Progenitor cell of endocrine pancreas (in vitro differentiated cells): ENCODE data around the gene GSTO2. TPM values are rescaled to one million over a fixed set of nuclear protein-coding genes. Genes with fewer than 3 reads are reported as not detected.

Experiments
- DNase-seq: peaks from one replicate; pipeline ENCODE4 v3.0.0; 2021; ENCODE audit warnings: low spot score; ENCODE audit not compliant: unreplicated experiment
- H3K27ac Mint-ChIP-seq: 2 replicates; pipeline ENCODE4 v1.8.0; 2021; ENCODE audit warnings: mild to moderate bottlenecking, moderate library complexity, mixed read lengths
- H3K27me3 Mint-ChIP-seq: 2 replicates; pipeline ENCODE4 v1.8.0; 2021; ENCODE audit warnings: mixed read lengths
- H3K36me3 Mint-ChIP-seq: 2 replicates; pipeline ENCODE4 v1.8.0; 2022; ENCODE audit warnings: mixed read lengths; ENCODE audit not compliant: insufficient read depth
- H3K4me1 Mint-ChIP-seq: 2 replicates; pipeline ENCODE4 v1.8.0; 2021; ENCODE audit warnings: low read depth, mixed read lengths
- H3K4me3 Mint-ChIP-seq: 2 replicates; pipeline ENCODE4 v1.8.0; 2021; ENCODE audit warnings: low read depth, mild to moderate bottlenecking, moderate library complexity, mixed read lengths
- H3K9me3 Mint-ChIP-seq: 2 replicates; pipeline ENCODE4 v1.8.0; 2021; ENCODE audit warnings: low read depth, mixed read lengths
- total RNA-seq: library from RNA; stranded (reverse); gene quantifications from 2 replicates; pipeline ENCODE4 v1.2.1, GENCODE V29; 2021
- TF ChIP-seq, protein P1 (sequence below): fragments of 200-600 bp; sonication (generic); IDR thresholded peaks from one replicate; pipeline ENCODE4 v1.5.0; 2021; ENCODE audit warnings: antibody characterized with exemption, mild to moderate bottlenecking; ENCODE audit not compliant: unreplicated experiment

GSTO2 gene
- total RNA-seq, 1 donor from 2014 or later = 9.8 TPM

GRCh38 chr10:104330168-104331110 lies 61.5 kb downstream of the GSTO2 start:
- Mint-ChIP-seq H3K9me3 (no peaks in the 10 kb centered on the region), H3K4me3 (peak overlapping the region; percentile 5), H3K27me3 (peaks cover 3% of the 10 kb centered on the region), H3K27ac (peak overlapping the region; percentile 79), H3K4me1 (peaks cover 43% of the 10 kb centered on the region), H3K36me3 (no peaks in the 10 kb centered on the region)
- TF ChIP-seq, protein P1, sequence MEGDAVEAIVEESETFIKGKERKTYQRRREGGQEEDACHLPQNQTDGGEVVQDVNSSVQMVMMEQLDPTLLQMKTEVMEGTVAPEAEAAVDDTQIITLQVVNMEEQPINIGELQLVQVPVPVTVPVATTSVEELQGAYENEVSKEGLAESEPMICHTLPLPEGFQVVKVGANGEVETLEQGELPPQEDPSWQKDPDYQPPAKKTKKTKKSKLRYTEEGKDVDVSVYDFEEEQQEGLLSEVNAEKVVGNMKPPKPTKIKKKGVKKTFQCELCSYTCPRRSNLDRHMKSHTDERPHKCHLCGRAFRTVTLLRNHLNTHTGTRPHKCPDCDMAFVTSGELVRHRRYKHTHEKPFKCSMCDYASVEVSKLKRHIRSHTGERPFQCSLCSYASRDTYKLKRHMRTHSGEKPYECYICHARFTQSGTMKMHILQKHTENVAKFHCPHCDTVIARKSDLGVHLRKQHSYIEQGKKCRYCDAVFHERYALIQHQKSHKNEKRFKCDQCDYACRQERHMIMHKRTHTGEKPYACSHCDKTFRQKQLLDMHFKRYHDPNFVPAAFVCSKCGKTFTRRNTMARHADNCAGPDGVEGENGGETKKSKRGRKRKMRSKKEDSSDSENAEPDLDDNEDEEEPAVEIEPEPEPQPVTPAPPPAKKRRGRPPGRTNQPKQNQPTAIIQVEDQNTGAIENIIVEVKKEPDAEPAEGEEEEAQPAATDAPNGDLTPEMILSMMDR = no peak
- DNase-seq = no peak

DNA sequence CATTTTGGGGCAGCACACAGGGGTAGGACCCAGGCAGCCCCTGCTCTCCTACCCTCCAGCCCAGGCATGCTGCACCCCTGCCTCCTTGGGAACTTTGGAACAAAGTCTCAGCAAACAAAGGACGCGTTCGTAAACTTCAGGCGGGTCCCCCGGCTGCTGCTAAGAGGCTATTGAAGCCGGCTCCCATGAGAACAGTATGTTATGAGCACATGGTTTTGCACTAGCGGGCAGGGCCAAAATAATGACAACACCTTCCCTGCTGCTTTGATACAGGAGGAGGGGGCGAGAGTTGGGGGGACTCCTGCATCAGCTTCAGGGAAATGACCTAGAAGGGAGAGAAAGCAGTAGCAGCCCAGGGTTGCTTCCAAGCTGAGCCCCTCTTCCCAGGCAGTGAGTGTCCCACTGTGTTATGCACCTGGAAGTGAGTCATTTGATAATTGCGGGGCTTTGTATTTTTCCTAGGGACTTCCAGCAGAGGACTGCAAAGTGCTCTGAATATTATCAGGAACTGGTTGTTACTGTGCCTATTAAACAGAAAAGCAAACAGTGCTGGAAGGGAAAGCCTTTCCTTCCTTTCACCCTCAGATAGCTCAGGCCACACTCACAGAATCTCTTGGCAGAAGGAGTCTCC lies 62.3 kb downstream of the GSTO2 start:
- H3K4me1 Mint-ChIP-seq = peaks cover 44% of the 10 kb centered on the region
- TF ChIP-seq, protein P1 = no peak
- peak overlapping the region; percentile 24 for H3K4me3 Mint-ChIP-seq
- no peaks in the 10 kb centered on the region for H3K9me3 Mint-ChIP-seq
- H3K27me3 Mint-ChIP-seq = peaks cover 3% of the 10 kb centered on the region
- H3K27ac Mint-ChIP-seq = peak overlapping the region; percentile 79
- DNase-seq = no peak
- H3K36me3 Mint-ChIP-seq = no peaks in the 10 kb centered on the region

DNA sequence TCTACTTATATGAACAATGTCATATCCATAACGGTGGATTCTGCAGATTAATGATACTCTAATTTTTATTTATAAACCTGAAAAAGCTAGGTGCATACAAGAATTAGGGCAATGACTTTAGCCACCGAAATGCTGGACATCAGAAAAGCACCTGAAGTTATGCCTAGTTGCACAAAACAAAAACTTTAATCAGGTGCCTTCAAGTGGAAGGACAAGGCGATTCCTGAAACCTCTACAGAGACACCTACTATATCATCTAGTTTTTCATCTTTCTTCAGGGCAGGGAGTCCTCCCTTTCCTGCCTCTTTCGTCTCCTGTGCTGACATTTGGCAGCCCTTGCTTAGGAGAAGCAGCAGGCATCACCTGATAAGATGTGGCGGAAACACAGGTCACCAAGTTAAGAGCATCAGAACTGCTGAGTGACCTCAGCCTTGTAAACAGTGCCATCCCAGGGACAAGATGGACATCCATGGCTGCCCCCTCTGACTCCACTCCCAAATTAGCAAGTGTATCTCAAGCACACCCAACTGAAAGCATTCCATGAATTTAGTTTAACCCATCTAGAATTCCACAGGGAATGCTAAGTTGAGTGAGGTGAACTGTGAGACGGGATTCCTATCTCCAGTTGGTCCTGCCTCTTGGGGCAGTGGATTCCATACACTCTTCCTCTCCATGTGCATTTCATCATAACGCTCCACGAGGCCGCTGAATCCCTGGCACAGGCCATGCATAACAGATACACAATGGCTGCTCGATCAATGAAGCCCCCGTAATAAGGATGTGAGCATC lies 63.5 kb downstream of the GSTO2 start:
- Mint-ChIP-seq H3K4me1 (peaks cover 46% of the 10 kb centered on the region), H3K36me3 (no peaks in the 10 kb centered on the region), H3K4me3 (no peak overlapping the region), H3K27me3 (peaks cover 9% of the 10 kb centered on the region), H3K27ac (peak overlapping the region; percentile 66), H3K9me3 (no peaks in the 10 kb centered on the region)
- TF ChIP-seq, protein P1 = no peak
- no peak for DNase-seq

DNA sequence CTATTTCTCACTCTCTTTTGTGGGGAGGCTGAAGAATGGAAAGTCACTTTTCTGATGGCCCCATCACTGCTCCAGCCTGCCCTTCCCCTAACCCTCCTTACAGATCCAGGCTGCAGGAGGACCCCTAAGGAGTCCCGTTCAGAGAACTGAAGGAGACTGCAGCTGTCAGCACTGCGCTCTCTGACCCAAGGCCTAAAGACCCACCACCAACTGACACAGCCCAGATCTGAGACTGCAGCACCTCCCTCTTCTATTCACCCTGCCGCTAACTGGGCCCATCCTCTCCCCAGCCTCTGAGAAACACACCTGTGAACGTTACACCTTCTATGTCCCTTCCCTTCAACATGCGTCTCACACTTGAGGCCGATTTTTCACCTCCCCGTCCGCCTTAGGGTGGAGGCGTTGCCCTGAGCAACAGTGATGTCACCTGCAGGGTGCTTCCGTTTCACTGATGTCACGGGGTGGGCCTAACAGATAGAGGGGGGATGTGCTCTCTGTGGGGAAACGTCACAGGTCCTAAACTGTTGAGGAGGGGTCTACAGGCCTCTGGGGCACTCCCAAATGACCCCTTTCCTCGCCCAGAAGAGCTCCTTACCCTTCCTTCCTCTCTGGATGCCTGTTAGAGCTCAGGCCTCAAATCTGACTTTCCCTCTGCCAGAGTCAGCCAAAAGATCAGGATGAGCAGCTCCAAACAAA lies 64.2 kb downstream of the GSTO2 start:
- H3K27ac Mint-ChIP-seq = peak overlapping the region; percentile 66

More for the DNA sequence above, 64.2 kb downstream of the GSTO2 start:
- no peak overlapping the region for H3K4me3 Mint-ChIP-seq
- no peaks in the 10 kb centered on the region for H3K9me3 Mint-ChIP-seq
- TF ChIP-seq, protein P1 = no peak
- DNase-seq = no peak
- H3K36me3 Mint-ChIP-seq = no peaks in the 10 kb centered on the region
- H3K4me1 Mint-ChIP-seq = peaks cover 41% of the 10 kb centered on the region
- peaks cover 9% of the 10 kb centered on the region for H3K27me3 Mint-ChIP-seq
